NOMO-1 treated with dmso at 0.1 percent for 144 hours (cell line): ENCODE data around the gene TIAL1.
"Not testable (repeated sequence)": the region's sequence is repeated elsewhere in the genome, so short reads cannot be mapped to it uniquely, and the experiment has no call there.

Experiments used
- DNase-seq: peaks from one replicate; lab custom pipeline; 2025; ENCODE audit not compliant: unreplicated experiment; lab: John Stamatoyannopoulos, UW

The TIAL1 gene

DNA sequence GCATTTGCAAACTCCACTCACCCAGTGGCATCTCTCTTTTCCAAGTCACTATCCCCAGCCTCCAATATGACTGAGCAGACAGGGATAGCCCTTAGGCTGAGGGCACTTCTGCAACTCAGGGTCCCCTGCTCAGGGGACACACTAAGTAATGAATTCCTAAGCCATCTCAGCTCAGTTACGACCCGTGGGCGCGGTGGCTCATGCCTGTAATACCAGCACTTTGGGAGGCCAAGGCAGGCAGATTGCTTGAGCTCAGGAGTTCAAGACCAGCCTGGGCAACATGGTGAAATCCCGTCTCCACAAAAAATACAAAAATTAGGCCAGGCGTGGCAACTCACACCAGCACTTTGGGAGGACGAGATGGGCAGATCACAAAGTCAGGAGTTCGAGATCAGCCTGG, 64.5 kb downstream of the TIAL1 start:
- not testable (repeated sequence) for DNase-seq

- DNase-seq, result no peak
Measured at GRCh38 chr10:119531067-119531466, 65.7 kb downstream of the TIAL1 start.

DNA sequence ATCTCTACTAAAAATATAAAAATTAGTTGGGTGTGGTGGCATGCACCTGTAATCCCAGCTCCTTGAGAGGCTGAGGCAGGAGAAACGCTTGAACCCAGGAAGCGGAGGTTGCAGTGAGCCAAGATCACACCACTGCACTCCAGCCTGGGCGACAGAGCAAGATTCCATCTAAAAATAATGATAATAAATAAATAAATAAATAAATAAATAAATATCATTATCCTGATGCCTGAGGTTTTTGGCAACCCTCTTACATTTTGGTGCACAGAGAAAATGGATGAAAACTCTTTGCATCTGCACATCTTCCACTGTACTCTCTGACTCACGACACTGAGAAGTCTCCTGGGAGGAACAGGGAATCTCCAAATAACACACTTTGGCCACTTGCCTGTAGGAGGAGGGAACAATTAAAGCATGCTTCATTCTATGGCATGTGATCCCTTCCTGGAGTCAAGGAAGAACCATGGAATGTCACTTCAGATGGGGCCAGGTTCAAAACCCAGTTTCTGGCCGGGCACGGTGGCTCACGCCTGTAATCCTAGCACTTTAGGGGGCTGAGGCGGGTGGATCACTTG, 68.0 kb downstream of the TIAL1 start:
- not testable (repeated sequence) for DNase-seq

DNA sequence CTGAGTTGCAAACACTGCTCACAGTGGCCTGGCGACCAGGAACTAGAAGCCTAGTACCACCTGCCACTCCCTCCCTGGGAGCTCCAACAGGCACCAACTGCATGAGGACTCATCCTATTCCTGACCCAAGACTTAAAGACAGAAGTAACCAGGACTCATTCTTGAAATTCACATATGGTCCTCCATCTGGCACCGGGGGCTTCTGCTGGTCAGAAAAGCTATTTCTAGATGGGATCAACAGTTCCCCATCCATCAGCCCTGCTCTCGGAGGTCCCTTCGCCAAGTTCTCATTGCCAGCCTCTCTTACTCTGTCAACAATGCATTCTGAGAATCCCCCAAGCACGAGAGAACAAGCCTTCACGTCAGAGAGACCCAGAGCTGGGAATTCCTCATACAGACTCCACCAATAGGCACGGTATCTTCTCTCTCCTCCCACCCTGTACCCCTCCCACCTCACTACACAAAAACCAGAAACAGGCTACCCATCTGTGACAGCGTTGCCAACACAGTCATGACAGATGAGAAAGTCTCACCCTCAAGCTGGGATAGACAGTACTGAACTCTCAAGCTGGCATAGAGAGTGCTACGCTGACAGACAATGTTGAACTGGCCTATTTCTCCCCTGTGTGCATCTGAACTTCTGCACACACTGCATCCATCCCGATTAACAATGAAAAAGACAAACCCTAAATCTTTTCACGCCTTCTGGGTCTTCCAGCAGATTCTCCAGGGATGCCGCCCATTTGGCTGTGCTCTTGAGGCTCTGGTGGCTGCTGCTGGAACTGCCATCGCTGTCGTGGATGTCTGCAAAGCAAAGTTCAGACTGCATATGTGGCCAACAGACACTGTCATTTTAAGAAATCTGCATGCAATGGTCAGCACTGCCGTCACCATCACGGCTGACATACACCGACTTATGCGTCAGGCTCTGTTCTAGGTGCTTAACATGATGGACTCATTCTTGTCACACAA, 69.9 kb downstream of the TIAL1 start:
- no peak for DNase-seq

DNA sequence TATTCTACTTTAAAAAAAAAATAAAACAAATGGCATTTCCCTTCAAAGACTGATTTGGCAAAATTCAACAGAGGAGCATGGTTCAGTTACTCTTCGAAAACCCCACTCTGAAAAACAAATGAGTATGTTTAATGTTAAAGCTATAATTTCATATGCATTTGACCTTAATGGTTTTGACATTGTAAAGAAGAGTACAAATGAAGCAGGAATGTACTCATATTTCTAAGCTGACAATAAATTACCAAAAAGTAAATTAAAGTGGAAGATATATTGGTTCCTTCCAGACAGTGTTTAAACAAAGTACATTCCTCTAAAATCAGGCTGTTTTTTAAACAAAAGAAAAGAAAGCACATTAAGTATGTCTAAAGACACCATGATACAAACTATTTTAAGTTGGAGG, 70.6 kb downstream of the TIAL1 start:
- DNase-seq, result no peak

- DNase-seq, result no peak
Measured at GRCh38 chr10:119525116-119525515, 71.6 kb downstream of the TIAL1 start.

- DNase-seq, result no peak
Measured at GRCh38 chr10:119524720-119525070, 72.1 kb downstream of the TIAL1 start.

GRCh38 chr10:119523895-119524719, 72.7 kb downstream of the TIAL1 start:
- DNase-seq, result no peak
